ENCODE results near the gene BCL7B. TPM values are rescaled to one million over a fixed set of nuclear protein-coding genes. Genes with fewer than 3 reads are reported as not detected.
"Not testable (repeated sequence)": the region's sequence is repeated elsewhere in the genome, so short reads cannot be mapped to it uniquely, and the experiment has no call there.

BCL7B gene
- total and polyA plus RNA-seq, 2 experiments from 2014 or later = 17.0 to 18.2 TPM

DNA sequence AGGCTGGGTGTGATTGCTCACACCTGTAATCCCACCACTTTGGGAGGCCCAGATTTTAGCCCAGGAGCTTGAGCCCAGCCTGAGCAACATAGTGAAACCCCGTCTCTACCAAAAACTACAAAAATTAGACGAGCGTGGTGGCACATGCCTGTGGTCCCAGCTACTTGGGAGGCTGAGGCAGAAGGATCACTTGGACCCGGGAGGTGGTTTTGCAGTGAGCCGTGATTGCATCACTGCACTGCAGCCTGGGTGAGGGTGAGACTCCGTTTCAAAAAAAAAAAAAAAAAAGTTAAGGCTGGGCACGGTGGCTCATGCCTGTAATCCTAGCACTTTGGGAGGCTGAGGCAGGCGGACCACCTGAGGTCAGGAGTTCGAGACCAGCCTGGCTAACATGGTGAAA lies 23.5 kb upstream of the BCL7B start:
- not testable (repeated sequence) for H4K20me1 ChIP-seq (replicated peaks; ENCODE audit: insufficient read depth); H3K4me1 ChIP-seq (ENCODE audit: insufficient read depth); H3K4me3 Mint-ChIP-seq; H3K4me2 ChIP-seq; H3K36me3 Mint-ChIP-seq (ENCODE audit: low read depth); H3K4me1 Mint-ChIP-seq; H3K27ac Mint-ChIP-seq; H3K27ac ChIP-seq (ENCODE audit: low read depth); H2AFZ ChIP-seq; H3F3A ChIP-seq (replicated peaks; ENCODE audit: low read depth); H3K9me2 ChIP-seq (ENCODE audit: insufficient read depth); H3K9me3 Mint-ChIP-seq; H3K36me3 ChIP-seq (ENCODE audit: insufficient read depth); H3K4me3 ChIP-seq; DNase-seq (ENCODE audit: low spot score); ATAC-seq; H3K79me2 ChIP-seq (replicated peaks; ENCODE audit: insufficient read depth)
- H3K27me3 ChIP-seq (ENCODE audit: insufficient read depth) = peaks cover 80% of the 10 kb centered on the region
- H3K27me3 Mint-ChIP-seq (ENCODE audit: insufficient read depth, low read depth, poor library complexity) = peaks cover 32% of the 10 kb centered on the region

DNA sequence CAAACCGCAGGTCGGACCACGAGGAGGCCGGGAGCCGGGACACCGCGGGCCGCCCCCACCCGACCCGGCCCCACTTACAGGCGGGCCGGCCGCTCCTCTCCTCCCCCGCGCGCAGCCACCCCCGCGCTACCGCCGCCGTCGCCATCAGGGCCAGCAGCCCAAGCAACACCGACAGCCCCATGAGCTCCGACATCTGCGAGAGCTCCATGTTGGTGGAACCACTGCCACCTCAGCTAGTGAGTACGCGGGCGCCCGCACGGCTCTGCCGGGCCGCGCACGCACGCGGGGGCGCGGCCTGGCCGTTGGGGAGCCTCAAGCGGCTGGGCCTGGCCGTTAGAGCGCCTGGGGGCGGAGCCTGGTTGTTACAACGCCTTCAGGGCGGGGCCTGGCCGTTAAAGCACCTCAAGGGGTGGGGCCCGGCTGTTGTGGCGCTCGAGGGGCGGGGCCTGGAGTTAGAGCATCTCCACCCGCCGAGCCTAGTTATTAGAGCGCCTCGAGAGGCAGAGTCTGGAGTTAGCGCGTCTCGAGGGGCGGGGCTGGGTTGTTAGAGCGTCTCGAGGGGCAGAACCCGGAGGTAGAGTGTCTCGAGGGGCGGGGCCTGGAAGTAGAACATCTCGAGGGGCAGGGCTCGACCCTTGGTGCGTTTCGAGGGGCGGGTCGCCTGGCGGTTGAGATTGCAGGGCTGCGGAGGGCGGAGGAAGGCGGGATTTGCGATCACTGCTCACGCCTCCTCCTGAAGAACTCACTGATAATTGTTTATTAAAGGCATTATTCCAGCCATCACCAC lies 21.0 kb upstream of the BCL7B start, which contains the start of gene TBL2:
TBL2 (minus strand) TSS at position 238 of the 787 bp plus-strand sequence; CDS start at position 208, 30 bp downstream.
- Mint-ChIP-seq H3K27ac (peak within 1 kb of the TSS; percentile 92; the same call in 1 of the 2 replicates), H3K4me3 (peak within 1 kb of the TSS; percentile 86), H3K9me3 (no peaks in the 10 kb centered on the region), H3K4me1 (peaks cover 9% of the 10 kb centered on the region; the same call in 2 of the 3 replicates), H3K27me3 (ENCODE audit: insufficient read depth, low read depth, poor library complexity) (peaks cover 21% of the 10 kb centered on the region), H3K36me3 (ENCODE audit: low read depth) (peaks cover 17% of the 10 kb centered on the region)
- Histone ChIP-seq H3K4me1 (ENCODE audit: insufficient read depth) (peaks cover 3% of the 10 kb centered on the region; the same call in 1 of the 2 replicates), H3K27me3 (ENCODE audit: insufficient read depth) (peaks cover 56% of the 10 kb centered on the region), H3K9me2 (ENCODE audit: insufficient read depth) (no peaks in the 10 kb centered on the region), H3K27ac (ENCODE audit: low read depth) (no peak within 1 kb of the TSS), H4K20me1 (replicated peaks; ENCODE audit: insufficient read depth) (peaks cover 5% of the 10 kb centered on the region), H3K4me3 (peak within 1 kb of the TSS; percentile 95), H3K36me3 (ENCODE audit: insufficient read depth) (no peaks in the 10 kb centered on the region; the same call in 1 of the 2 replicates), H3F3A (replicated peaks; ENCODE audit: low read depth) (no peaks in the 10 kb centered on the region), H3K79me2 (replicated peaks; ENCODE audit: insufficient read depth) (peaks cover 9% of the 10 kb centered on the region), H3K4me2 (peak within 1 kb of the TSS; percentile 99), H2AFZ (peak within 1 kb of the TSS; percentile 83; the same call in 1 of the 2 replicates)
- peak; percentile 100 for DNase-seq (ENCODE audit: low spot score)
- TF ChIP-seq, protein P1, sequence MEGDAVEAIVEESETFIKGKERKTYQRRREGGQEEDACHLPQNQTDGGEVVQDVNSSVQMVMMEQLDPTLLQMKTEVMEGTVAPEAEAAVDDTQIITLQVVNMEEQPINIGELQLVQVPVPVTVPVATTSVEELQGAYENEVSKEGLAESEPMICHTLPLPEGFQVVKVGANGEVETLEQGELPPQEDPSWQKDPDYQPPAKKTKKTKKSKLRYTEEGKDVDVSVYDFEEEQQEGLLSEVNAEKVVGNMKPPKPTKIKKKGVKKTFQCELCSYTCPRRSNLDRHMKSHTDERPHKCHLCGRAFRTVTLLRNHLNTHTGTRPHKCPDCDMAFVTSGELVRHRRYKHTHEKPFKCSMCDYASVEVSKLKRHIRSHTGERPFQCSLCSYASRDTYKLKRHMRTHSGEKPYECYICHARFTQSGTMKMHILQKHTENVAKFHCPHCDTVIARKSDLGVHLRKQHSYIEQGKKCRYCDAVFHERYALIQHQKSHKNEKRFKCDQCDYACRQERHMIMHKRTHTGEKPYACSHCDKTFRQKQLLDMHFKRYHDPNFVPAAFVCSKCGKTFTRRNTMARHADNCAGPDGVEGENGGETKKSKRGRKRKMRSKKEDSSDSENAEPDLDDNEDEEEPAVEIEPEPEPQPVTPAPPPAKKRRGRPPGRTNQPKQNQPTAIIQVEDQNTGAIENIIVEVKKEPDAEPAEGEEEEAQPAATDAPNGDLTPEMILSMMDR (conservative IDR thresholded peaks at IDR 0.05; ENCODE audit: low read depth in 2 of 2) = peak in 1 of 2 experiments; percentile 27; a peak in 2 of 4 replicates
- TF ChIP-seq JUNB (IDR thresholded peaks at IDR 0.05; ENCODE audit: unreplicated experiment) = no peak
- no peak for TF ChIP-seq CREB1 (CRISPR knock-in tag; IDR thresholded peaks at IDR 0.05; ENCODE audit: low read depth)
- no peak for TF ChIP-seq STAT1 (IDR thresholded peaks at IDR 0.05; ENCODE audit: unreplicated experiment)
- no peak for TF ChIP-seq EZH2 (IDR thresholded peaks at IDR 0.05; ENCODE audit: low read depth, unreplicated experiment)
- TF ChIP-seq, protein P2, sequence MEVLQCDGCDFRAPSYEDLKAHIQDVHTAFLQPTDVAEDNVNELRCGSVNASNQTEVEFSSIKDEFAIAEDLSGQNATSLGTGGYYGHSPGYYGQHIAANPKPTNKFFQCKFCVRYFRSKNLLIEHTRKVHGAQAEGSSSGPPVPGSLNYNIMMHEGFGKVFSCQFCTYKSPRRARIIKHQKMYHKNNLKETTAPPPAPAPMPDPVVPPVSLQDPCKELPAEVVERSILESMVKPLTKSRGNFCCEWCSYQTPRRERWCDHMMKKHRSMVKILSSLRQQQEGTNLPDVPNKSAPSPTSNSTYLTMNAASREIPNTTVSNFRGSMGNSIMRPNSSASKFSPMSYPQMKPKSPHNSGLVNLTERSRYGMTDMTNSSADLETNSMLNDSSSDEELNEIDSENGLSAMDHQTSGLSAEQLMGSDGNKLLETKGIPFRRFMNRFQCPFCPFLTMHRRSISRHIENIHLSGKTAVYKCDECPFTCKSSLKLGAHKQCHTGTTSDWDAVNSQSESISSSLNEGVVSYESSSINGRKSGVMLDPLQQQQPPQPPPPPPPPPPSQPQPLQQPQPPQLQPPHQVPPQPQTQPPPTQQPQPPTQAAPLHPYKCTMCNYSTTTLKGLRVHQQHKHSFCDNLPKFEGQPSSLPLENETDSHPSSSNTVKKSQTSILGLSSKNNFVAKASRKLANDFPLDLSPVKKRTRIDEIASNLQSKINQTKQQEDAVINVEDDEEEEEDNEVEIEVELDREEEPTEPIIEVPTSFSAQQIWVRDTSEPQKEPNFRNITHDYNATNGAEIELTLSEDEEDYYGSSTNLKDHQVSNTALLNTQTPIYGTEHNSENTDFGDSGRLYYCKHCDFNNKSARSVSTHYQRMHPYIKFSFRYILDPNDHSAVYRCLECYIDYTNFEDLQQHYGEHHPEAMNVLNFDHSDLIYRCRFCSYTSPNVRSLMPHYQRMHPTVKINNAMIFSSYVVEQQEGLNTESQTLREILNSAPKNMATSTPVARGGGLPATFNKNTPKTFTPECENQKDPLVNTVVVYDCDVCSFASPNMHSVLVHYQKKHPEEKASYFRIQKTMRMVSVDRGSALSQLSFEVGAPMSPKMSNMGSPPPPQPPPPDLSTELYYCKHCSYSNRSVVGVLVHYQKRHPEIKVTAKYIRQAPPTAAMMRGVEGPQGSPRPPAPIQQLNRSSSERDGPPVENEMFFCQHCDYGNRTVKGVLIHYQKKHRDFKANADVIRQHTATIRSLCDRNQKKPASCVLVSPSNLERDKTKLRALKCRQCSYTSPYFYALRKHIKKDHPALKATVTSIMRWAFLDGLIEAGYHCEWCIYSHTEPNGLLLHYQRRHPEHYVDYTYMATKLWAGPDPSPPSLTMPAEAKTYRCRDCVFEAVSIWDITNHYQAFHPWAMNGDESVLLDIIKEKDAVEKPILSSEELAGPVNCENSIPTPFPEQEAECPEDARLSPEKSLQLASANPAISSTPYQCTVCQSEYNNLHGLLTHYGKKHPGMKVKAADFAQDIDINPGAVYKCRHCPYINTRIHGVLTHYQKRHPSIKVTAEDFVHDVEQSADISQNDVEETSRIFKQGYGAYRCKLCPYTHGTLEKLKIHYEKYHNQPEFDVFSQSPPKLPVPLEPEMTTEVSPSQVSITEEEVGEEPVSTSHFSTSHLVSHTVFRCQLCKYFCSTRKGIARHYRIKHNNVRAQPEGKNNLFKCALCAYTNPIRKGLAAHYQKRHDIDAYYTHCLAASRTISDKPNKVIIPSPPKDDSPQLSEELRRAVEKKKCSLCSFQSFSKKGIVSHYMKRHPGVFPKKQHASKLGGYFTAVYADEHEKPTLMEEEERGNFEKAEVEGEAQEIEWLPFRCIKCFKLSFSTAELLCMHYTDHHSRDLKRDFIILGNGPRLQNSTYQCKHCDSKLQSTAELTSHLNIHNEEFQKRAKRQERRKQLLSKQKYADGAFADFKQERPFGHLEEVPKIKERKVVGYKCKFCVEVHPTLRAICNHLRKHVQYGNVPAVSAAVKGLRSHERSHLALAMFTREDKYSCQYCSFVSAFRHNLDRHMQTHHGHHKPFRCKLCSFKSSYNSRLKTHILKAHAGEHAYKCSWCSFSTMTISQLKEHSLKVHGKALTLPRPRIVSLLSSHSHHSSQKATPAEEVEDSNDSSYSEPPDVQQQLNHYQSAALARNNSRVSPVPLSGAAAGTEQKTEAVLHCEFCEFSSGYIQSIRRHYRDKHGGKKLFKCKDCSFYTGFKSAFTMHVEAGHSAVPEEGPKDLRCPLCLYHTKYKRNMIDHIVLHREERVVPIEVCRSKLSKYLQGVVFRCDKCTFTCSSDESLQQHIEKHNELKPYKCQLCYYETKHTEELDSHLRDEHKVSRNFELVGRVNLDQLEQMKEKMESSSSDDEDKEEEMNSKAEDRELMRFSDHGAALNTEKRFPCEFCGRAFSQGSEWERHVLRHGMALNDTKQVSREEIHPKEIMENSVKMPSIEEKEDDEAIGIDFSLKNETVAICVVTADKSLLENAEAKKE (CRISPR knock-in tag; IDR thresholded peaks at IDR 0.05) = no peak
- no peak for TF ChIP-seq EZH2phosphoT487 (IDR thresholded peaks at IDR 0.05; ENCODE audit: unreplicated experiment)
- TF ChIP-seq, protein P3, sequence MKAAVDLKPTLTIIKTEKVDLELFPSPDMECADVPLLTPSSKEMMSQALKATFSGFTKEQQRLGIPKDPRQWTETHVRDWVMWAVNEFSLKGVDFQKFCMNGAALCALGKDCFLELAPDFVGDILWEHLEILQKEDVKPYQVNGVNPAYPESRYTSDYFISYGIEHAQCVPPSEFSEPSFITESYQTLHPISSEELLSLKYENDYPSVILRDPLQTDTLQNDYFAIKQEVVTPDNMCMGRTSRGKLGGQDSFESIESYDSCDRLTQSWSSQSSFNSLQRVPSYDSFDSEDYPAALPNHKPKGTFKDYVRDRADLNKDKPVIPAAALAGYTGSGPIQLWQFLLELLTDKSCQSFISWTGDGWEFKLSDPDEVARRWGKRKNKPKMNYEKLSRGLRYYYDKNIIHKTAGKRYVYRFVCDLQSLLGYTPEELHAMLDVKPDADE (IDR thresholded peaks at IDR 0.05) = 0 out of 2 replicates have a peak, but pooled peaks have one; percentile 27
- peak; percentile 96 for TF ChIP-seq POLR2AphosphoS5 (IDR thresholded peaks at IDR 0.05; ENCODE audit: low read depth)
- peak; percentile 95 for ATAC-seq
